ENCODE data around the gene KLHL29. TPM values are rescaled to one million over a fixed set of nuclear protein-coding genes. Genes with fewer than 3 reads are reported as not detected.

Gene KLHL29
- total RNA-seq, 1 experiment from 2014 or later = 2.4 TPM

DNA sequence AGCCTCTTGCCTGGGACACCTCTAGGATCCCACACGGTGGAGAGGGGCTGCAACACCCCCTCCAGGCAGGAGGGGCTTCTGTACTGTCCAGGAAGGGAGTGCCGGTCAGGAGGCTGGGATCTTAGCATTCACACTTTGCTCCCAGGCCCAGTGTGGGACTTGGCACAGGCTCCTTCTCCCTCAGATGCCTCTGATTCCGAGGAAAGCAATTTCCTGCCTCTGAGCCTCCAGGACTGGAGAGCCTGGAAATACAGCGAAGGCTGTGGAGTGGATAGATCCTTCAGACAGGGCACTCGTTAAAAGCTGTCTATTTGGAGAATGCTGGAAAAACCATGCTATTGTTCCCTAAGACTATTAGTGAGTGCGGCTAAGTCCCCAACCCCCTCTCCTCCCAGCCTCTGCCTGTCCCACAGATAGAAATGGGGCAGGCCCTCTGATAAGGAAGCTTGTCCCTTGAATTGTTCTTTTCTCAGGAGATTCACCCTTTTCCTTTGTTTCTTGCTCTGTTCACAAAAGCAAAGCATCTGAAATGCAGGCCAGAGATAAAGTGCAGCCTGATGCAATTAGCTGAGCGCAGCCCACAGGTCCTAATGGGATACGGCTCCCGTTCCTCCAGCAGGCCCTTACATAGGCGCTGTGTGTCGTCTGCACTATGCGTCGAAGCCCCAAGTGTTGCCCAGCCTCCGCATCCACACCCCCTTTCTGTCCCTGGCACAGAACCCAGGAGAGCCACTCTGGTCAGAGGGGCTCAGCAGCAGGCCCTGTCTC lies 252.2 kb downstream of the KLHL29 start:
- DNase-seq = no peak
- H3K4me2 ChIP-seq (ENCODE audit: insufficient read depth, insufficient read length, low read length) = no peak overlapping the region

More for the DNA sequence above, 252.2 kb downstream of the KLHL29 start:
- H3K79me1 ChIP-seq (ENCODE audit: insufficient read depth, low read depth, low read length, poor library complexity, severe bottlenecking) = no peaks in the 10 kb centered on the region
- H3K23me2 ChIP-seq (ENCODE audit: insufficient read length, low read depth, low read length, poor library complexity, severe bottlenecking) = no peaks in the 10 kb centered on the region
- no peaks in the 10 kb centered on the region for H3K9me3 ChIP-seq (ENCODE audit: control insufficient read depth, low read depth, low read length)
- no peak overlapping the region for H2BK5ac ChIP-seq (ENCODE audit: insufficient read length, low read length)
- no peak overlapping the region for H4K5ac ChIP-seq (ENCODE audit: insufficient read length, low read depth, low read length)
- Mint-ChIP-seq H3K27me3 (ENCODE audit: low read depth) (no peaks in the 10 kb centered on the region), H3K36me3 (ENCODE audit: insufficient read depth in 1 of 3, low read depth in 3 of 3) (peaks cover 0 to 3% (median 0%) of the 10 kb centered on the region in 3 experiments; a peak in 2 of 7 replicates), H3K4me3 (no peak overlapping the region), H3K27ac (no peak overlapping the region; a peak in 1 of 7 replicates), H3K9me3 (no peaks in the 10 kb centered on the region), H3K4me1 (peaks cover 7 to 12% of the 10 kb centered on the region in 2 experiments)
- H3K9ac ChIP-seq (ENCODE audit: extremely low read depth, insufficient read length, low read length) = no peak overlapping the region
- peak overlapping the region; percentile 15 for H3K18ac ChIP-seq (ENCODE audit: insufficient read length, low read depth, low read length)
- H3T11ph ChIP-seq (ENCODE audit: low read length) = no peak overlapping the region
- no peak overlapping the region for H3K27ac ChIP-seq (ENCODE audit: insufficient read length, low read depth, low read length)
- no peak overlapping the region for H2BK15ac ChIP-seq (ENCODE audit: low read depth, low read length)
- H2BK12ac ChIP-seq (ENCODE audit: insufficient read length, low read depth, low read length) = no peak overlapping the region
- no peak overlapping the region for H2BK120ac ChIP-seq (ENCODE audit: low read depth, low read length, poor library complexity, severe bottlenecking)
- H3K79me2 ChIP-seq (ENCODE audit: insufficient read depth, low read length) = no peaks in the 10 kb centered on the region
- no peaks in the 10 kb centered on the region for H4K20me1 ChIP-seq (ENCODE audit: control insufficient read depth, insufficient read depth, insufficient read length)
- no peak overlapping the region for H3K56ac ChIP-seq (ENCODE audit: insufficient read length, low read depth, low read length)
- H4K91ac ChIP-seq (ENCODE audit: insufficient read length, low read depth, low read length) = no peak overlapping the region
- WGBS (ENCODE audit: extremely low coverage, insufficient read length, low lambda C conversion rate) = no CpG with 5 or more reads among the region's 14 CpGs
- no peak overlapping the region for H4K8ac ChIP-seq (replicated peaks; ENCODE audit: insufficient read length, low read depth, low read length)
- no peak overlapping the region for H2AFZ ChIP-seq (ENCODE audit: low read length)
- H2BK20ac ChIP-seq (ENCODE audit: low read depth, low read length, poor library complexity, severe bottlenecking) = no peak overlapping the region
- H3K14ac ChIP-seq (ENCODE audit: insufficient read depth, low read length) = no peak overlapping the region
- TF ChIP-seq, protein P1, sequence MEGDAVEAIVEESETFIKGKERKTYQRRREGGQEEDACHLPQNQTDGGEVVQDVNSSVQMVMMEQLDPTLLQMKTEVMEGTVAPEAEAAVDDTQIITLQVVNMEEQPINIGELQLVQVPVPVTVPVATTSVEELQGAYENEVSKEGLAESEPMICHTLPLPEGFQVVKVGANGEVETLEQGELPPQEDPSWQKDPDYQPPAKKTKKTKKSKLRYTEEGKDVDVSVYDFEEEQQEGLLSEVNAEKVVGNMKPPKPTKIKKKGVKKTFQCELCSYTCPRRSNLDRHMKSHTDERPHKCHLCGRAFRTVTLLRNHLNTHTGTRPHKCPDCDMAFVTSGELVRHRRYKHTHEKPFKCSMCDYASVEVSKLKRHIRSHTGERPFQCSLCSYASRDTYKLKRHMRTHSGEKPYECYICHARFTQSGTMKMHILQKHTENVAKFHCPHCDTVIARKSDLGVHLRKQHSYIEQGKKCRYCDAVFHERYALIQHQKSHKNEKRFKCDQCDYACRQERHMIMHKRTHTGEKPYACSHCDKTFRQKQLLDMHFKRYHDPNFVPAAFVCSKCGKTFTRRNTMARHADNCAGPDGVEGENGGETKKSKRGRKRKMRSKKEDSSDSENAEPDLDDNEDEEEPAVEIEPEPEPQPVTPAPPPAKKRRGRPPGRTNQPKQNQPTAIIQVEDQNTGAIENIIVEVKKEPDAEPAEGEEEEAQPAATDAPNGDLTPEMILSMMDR (conservative IDR thresholded peaks at IDR 0.05) = no peak
- no peak overlapping the region for H2AK5ac ChIP-seq (ENCODE audit: insufficient read length, low read length)
- H3K4me1 ChIP-seq (ENCODE audit: insufficient read depth, low read length) = no peaks in the 10 kb centered on the region
- no peak overlapping the region for H3K4ac ChIP-seq (ENCODE audit: low read depth, low read length)
- H3K23ac ChIP-seq (ENCODE audit: insufficient read length, low read depth, low read length) = no peak overlapping the region
- no peaks in the 10 kb centered on the region for H3K27me3 ChIP-seq (ENCODE audit: insufficient read depth, low read length)
